Retinal pigment epithelial cell (primary cell): ENCODE data around the gene SLC25A22.

Experiments used
- DNase-seq: peaks from one replicate; pipeline ENCODE4 v3.0.0-alpha.2; 2010; ENCODE audit warnings: low read depth
- H3K4me3 ChIP-seq: 2 replicates; pipeline ENCODE4 v1.5.1; 2011; ENCODE audit warnings: mild to moderate bottlenecking, low read length, control low read depth, moderate library complexity
- TF ChIP-seq, protein P1 (sequence below): conservative IDR thresholded peaks from 2 replicates; pipeline ENCODE4 v1.5.1; 2011; ENCODE audit warnings: low read depth, low read length, control low read depth, inconsistent platforms

Gene SLC25A22

GRCh38 chr11:813456-814096 is 15.5 kb upstream of the SLC25A22 start:
- TF ChIP-seq, protein P1, sequence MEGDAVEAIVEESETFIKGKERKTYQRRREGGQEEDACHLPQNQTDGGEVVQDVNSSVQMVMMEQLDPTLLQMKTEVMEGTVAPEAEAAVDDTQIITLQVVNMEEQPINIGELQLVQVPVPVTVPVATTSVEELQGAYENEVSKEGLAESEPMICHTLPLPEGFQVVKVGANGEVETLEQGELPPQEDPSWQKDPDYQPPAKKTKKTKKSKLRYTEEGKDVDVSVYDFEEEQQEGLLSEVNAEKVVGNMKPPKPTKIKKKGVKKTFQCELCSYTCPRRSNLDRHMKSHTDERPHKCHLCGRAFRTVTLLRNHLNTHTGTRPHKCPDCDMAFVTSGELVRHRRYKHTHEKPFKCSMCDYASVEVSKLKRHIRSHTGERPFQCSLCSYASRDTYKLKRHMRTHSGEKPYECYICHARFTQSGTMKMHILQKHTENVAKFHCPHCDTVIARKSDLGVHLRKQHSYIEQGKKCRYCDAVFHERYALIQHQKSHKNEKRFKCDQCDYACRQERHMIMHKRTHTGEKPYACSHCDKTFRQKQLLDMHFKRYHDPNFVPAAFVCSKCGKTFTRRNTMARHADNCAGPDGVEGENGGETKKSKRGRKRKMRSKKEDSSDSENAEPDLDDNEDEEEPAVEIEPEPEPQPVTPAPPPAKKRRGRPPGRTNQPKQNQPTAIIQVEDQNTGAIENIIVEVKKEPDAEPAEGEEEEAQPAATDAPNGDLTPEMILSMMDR: no peak
- H3K4me3 ChIP-seq: no peak overlapping the region
- DNase-seq: no peak

DNA sequence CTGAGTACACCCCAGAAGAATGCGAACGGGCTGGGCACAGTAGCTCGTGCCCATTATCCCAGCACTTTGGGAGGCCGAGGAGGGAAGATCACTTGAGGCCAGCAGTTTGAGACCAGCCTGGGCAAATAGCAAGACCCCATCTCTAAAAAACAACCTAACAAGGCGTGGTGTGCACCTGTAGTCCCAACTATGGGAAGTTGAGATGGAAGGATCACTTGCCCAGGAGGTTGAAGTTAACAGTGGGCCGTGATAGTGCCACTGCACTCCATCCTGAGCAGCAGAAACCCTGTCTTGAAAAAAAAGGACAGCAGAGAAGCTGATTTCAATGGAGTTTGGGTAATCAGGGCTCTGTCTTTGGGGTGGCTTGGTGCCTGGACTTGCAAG is 15.0 kb upstream of the SLC25A22 start:
- no peak for DNase-seq
- TF ChIP-seq, protein P1: no peak
- H3K4me3 ChIP-seq: no peak overlapping the region

DNA sequence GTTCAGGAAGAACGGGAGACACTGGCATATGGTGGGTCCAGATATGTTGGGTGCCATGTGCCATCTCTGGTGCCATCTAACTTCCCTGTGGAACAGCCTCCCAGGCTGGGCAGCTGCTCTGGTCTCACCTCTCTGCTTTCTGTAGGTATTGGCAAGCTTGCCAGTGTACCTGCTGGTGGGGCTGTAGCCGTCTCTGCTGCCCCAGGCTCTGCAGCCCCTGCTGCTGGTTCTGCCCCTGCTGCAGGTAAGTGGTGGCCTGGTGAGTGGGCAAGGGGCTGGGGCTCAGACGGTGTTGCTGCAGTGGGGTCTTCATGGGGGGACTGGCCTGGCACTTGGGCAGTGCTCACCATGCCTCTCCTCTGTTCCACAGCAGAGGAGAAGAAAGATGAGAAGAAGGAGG is 14.3 kb upstream of the SLC25A22 start:
- no peak for DNase-seq
- H3K4me3 ChIP-seq: no peak overlapping the region
- TF ChIP-seq, protein P1: no peak

- TF ChIP-seq, protein P1: peak; percentile 33
- DNase-seq: no peak
- H3K4me3 ChIP-seq: peak overlapping the region; percentile 88
Measured at GRCh38 chr11:811446-812245, 13.6 kb upstream of the SLC25A22 start.

DNA sequence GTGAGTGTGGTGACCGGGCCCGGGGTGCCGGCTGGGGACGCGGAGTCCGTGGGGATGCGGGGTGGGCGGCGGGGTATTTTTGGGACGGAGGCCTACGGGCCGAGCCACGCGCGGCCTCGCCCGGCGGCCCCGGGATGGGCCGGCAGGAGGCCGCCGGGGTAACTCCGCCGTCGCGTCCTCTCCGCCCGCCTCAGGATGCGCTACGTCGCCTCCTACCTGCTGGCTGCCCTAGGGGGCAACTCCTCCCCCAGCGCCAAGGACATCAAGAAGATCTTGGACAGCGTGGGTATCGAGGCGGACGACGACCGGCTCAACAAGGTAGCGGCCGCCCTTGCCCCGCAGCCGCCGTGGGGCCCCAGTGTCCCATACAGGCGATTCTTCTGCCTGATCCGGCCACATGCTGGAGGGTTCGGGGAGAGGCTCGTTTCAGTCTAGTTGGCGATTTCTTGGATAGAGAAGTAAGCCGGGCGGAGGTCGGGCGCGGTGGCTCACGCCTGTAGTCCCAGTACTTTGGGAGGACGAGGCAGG is 12.0 kb upstream of the SLC25A22 start:
- DNase-seq: no peak
- TF ChIP-seq, protein P1: no peak
- peak overlapping the region; percentile 88 for H3K4me3 ChIP-seq

DNA sequence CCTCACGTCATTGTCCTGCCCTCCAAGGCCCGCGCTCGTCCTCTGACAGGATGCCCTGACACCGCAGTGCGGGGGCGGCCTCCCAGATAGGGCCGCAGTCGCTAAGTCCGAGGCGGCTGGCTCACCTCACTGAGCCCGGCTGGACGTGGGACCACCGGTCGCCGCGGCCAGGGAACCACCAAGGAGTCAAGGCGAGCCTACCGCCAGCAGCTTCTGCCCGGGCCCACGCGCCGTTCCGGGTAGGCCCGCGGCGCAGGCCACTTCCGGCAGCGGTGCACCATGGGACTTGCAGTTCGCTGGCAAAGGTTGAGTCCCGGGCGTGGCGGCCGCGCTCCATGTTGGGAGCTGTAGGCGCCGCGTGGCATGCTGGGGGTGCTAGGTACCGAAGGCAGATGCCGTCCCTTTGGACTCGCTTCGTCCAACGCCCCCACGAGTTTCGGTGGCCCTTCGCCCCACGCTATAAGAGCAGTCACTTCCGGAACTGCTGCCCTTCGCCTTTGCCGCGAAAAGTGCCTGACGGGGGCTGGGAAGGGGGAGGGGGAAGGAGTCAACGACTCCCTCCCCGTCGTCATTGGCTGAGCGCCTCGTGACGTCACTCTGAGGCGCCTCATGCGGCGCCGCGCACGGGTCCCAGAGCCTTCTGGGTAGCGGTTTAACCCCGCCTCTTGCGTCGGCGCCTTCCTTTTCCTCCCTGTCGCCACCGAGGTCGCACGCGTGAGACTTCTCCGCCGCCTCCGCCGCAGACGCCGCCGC is 11.4 kb upstream of the SLC25A22 start, which contains the start of gene RPLP2:
Gene RPLP2 (plus strand): TSS at position 681 of the 753 bp plus-strand sequence. CDS start 268 bp downstream, outside the sequence.
- DNase-seq: peak; percentile 88
- TF ChIP-seq, protein P1: no peak
- H3K4me3 ChIP-seq: peak within 1 kb of the TSS; percentile 88
